Sciatic nerve (tissue), 2 donors: Measurements from ENCODE around the gene DDX31. TPM values are rescaled to one million over a fixed set of nuclear protein-coding genes. Genes with fewer than 3 reads are reported as not detected.
"Not testable (repeated sequence)": the region's sequence is repeated elsewhere in the genome, so short reads cannot be mapped to it uniquely, and the experiment has no call there.

Source experiments
- ATAC-seq: fragments of 200-7000 bp; cut with Tn5 transposase; one replicate; pipeline ENCODE4 v1.9.1; 2020; ENCODE audit warnings: mild to moderate bottlenecking, moderate library complexity
- DNase-seq: peaks from one replicate; pipeline ENCODE4 v3.0.0-alpha.2; 2020; ENCODE audit warnings: low spot score
- intact Hi-C: fragments of 100-400 bp; cut with DNase I; formaldehyde crosslinking; loops from one replicate; pipeline ENCODE4 v1.14.2; 2022
- total RNA-seq: library from RNA; stranded (reverse); fragmentation: NEBNext Ultra II Directional; extraction: Animal tissue kit (Norgen Biotek cat#: 25700); gene quantifications from one replicate; pipeline ENCODE4 v1.2.1, GENCODE V29; 2021
- donor health status: DM: no; HTN: no; CAD: no.
- donor health status: DM: no; HTN: no; CAD: no.

The DDX31 gene
- total RNA-seq, 1 donor from 2014 or later = 15.1 TPM

DNA sequence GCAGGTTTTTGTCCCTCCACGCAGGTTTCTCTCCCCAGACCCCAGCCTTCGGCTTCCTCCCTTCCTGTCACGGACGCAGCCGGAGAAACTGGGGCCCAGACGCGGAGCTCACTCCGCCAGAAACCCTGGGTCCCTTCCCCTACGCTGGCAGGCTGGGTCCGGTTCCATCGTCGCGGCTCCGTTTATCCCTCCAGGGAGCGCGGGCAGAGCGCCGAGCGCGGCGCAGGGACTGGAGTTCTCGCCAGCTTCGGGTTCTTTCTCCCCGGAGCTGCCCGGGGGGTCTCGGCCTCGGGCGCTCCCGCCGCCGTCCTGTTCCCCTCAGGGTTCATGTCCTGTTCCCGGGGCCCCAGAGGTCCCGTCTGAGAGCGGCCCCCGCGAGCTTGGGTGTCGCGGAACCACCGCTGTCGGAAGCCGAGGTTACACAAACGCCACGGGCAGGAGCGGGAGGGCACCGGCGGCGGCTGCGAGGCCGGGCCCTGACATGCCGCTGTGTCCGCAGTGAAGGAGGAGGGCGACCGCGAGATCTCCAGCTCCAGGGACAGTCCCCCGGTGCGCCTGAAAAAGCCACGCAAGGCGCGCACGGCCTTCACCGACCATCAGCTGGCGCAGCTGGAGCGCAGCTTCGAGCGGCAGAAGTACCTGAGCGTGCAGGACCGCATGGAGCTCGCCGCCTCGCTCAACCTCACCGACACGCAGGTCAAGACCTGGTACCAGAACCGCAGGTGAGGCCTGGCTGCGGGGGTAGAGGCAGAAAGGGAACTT lies 82.8 kb downstream of the DDX31 start:
- DNase-seq = no peak
- intact Hi-C loops = no loop called here
- ATAC-seq = no peak

DNA sequence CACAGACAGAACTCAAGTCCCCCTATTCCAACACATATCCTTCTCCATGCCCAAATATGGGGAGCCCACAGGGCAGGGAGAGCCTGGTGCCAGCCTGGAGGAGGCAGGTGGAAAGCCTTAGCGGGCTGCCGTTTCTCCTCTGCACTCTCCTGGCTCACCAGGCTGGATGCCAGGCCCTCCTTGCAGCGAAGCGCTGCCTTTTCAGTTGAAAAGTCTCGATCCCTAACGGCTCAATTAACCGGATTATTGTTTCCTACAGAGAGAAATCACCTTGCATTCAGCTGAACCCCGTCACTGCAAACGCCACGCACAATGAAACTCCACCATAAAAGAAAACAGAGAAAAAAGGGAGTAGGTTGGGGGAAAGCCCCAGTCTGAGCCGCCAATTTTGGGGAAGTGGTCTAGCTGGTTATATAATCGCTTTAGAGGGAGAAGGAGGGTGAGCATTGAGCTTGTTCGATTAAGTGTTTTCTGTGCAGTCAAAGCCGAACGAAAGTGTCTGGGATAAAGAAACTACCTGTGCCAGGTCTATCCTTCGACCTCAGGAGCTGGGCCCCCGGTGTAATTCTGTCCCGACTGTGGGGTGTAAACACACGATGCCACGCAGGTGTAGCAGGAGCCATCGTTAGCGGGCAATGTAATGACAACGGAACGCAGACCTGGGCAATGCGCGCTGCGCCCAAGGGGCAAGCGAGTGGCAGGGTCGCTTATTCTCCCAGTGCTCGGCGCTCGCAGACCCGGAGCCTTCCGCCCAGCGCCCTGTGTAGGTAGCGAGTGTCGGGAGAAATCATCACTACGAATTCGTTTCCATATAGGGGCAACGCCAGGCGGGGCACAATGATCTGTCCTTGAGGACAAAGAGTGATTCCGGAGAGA lies 83.6 kb downstream of the DDX31 start:
- ATAC-seq (no peak), DNase-seq (no peak)
- intact Hi-C loops = no loop called here

DNA sequence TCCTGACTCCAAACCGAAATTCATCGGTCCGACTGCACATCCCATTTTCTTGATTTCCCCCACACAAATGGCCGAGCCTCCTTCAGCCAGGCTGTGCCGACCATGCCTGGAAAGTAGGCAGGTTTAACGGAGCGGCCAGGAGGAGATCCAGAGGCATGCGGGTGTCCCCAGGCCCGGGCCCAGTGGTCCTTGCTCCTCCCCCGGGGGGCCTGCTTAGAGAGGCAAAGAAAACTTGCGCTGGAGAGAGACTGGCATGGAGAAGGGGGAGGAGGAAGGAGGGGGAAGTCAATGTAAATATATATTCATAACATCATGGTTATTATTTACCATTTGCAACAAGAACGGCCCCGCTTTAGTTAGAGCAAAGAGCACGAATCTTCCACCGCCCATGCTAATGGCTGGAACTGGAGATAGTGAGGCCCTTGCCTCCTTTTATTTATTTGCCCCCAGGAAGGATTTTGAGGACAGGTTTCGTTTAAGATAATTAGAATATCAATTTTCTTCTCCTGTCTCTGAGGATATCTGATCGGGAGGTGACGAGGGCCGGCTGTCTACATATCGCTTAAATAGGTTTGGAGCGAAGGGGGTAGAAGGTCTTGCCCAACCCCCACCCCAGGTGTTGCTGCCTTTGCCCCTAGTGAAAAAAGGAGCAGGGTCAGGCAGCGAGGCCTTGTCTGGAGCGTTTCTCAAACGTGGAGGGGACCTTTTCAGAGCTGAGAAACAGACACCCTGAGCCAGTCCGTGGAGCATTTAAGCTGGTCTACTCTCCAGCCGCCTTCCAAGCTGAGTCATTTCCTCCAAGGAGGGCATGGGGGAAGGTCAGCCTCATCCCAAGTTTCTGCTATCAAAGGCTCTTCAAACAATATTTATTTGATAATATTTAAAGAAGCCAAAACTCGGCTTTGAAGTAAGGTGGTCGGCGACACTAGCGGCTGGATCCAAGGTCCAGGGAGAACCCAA lies 84.9 kb downstream of the DDX31 start:
- no peak for ATAC-seq
- DNase-seq = no peak
- intact Hi-C loops = no loop called here

DNA sequence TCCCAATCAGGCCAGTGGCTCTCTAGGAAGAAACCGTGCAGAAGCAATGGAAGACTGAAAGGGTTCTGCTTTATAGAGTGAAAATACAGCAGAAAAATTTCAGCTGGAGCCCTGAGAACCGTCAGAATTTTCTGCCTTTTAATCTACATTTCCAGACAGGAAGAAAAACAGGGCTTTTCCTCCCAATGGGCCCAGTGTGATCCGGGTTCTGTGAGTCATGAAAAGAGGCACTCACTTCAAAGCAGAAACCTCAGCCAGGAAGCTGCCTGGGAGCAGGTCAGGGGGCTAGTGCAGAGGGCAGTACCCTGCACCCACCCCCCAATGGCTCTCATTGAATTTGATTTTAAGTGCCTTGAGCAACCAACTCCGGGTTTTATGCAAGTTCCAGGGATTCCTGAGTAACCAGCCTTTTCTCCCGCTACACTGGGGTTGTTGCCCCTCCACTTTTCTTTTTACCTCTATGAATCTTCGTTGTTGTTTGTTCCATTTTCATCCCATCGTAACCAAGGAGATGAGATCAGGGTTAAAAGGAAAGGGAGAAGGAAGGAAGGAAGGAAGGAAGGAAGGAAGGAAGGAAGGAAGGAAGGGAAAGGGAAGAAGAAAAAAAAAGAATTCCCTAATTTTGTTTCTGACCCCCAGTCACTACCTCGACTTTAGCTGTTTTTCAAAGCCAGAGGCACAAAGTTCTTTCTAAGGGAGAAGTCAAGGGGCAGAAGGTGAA lies 86.0 kb downstream of the DDX31 start:
- intact Hi-C loops = no loop called here
- DNase-seq (no peak), ATAC-seq (no peak)

DNA sequence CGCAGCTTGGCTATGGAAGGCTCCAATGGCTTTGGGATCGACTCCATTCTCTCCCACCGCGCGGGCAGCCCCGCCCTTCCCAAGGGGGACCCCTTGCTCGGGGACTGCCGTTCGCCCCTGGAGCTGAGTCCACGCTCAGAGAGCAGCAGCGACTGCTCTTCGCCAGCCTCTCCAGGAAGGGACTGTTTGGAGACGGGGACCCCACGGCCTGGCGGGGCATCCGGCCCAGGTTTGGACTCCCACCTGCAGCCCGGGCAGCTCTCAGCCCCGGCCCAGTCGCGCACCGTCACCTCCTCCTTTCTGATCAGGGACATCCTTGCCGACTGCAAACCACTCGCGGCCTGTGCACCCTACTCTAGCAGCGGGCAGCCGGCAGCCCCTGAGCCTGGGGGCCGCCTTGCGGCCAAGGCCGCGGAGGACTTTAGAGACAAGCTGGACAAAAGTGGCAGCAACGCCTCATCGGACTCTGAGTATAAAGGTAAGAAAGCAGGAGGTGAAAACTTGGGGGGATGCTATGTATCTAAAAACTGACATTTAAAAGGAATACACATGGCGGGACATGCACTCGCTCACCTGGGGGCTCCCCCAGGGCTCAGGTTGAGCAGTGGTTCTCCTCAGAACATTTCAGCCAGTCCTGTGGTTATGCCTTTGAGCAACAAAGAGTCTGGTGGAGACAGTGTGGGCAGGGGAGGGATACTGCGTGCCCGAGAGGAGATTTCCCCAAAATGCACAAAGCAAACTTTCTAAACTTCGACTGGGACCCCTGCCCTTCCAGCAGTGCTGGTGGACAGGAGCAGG lies 86.8 kb downstream of the DDX31 start:
- ATAC-seq (no peak), DNase-seq (no peak)
- intact Hi-C loops = no loop called here

DNA sequence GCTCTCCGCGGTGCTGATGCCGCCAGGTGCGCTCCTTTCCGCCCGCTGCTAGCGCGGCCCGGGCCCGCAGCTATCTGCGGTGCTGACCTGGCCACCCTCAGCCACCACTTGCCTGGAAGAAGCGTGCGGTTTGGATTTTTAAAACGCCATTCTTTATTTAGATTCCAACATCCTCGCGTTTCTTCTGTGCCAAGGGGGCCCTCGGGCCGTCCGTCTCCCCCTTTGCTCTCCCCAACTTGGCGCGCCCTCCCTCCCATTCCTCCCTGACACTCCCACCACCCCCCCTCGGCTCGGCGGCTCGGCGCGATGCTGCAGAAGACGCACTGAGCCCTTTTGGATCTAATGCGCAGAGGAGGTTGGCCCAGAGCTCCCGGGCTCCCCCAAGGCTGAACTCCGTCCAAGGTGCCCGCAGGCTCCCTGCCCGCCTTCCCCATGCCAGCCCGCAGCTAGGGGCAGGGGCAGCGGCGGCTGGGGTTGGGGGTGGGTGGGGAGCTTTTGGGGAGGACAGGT lies 87.5 kb downstream of the DDX31 start, which contains the start of gene BARHL1:
Gene BARHL1, plus strand, starts transcription at position 331 of the 510 bp plus-strand sequence. CDS start 192 bp downstream, outside the sequence.
- ATAC-seq = no peak
- intact Hi-C loops = no loop called here
- DNase-seq = no peak

DNA sequence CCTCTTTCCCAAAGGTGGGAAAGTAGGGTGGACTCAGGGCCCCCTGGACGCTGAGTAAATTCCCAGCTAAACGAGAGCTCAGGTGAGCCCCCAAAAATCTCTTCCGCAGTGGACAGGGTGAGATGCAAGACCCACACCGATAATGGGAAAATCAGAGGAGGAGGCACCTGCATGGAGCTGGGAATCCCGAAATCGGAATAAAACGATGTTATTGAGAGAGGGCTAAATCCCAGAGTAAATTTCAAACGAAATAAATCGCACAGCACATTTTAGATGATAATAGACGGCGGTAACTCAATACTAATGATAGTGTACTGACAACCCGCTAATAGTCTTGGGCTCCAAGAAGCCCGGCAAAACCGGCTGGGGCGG lies 90.4 kb downstream of the DDX31 start:
- intact Hi-C loops = no loop called here
- ATAC-seq (no peak), DNase-seq (no peak)

DNA sequence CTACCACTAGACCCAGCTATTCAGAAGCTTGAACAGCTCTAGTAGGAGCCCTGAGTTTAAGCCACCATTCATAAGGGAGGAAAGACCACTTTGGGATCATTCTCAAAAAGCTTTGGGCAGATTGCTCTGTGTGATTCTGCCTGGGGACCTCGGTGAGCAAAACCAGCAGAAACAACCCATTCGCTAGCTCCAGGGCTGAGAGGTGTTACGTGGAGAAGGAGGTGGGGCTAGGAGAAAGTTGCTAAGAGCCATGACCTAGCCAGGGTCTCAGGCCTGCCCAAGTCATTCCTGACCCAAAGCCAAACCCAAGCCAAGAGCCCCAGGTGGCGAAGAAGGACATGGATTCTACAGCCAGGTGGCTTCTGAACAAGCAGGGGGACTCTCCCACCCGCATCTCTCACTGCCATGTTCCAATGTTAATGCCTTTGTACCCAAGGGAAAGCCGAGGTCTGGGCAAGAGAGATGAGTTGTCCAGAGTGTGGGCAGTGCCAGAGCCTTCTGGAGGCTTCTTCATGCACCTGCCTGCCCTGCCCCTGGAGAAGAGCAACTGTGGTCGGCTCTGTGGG lies 91.3 kb downstream of the DDX31 start:
- intact Hi-C loops = no loop called here
- DNase-seq (no peak), ATAC-seq (no peak)

DNA sequence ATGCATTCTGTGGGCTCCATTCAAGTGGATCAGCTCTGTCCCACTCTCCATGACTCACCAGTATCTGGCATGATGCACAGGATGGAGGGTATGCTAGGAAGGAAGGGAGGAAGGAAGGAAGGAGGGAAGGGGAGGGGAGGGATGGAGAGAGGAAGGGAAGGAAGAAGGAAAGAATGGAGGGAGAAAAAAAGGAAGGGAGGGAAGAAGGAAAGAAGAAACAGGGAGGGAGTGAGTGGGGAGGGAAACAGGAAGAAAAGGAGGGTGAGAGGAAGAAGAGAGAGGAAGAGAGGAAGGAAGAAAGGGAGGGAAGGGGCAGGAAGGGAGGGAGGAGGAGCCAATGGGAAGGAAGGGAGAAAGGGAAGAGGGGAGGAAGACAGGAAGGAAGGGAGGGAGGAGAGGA lies 92.7 kb downstream of the DDX31 start:
- ATAC-seq = no peak

DNA sequence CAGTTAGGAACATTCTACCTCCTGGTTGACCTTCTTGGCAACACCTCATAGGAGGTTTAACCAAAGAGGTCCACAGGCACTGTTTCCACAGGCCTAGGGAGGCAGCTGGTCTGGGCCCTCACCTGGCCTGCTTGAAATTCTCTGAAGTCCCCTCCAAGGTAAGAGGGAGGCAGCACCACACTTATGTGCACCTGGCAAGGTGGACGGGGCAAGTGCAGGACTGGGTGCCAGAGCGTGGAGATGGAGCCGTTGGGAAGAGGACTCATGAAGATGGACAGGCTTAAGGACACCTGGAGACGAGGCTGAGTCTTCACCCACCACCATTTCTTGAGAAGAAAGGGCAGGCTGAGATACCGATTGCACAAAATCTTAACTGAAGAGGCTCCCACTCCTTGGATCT lies 94.0 kb downstream of the DDX31 start:
- DNase-seq (no peak), ATAC-seq (no peak)
- intact Hi-C loops = no loop called here

More for the DNA sequence above, 92.7 kb downstream of the DDX31 start:
- intact Hi-C loops = no loop called here
- DNase-seq = no peak

DNA sequence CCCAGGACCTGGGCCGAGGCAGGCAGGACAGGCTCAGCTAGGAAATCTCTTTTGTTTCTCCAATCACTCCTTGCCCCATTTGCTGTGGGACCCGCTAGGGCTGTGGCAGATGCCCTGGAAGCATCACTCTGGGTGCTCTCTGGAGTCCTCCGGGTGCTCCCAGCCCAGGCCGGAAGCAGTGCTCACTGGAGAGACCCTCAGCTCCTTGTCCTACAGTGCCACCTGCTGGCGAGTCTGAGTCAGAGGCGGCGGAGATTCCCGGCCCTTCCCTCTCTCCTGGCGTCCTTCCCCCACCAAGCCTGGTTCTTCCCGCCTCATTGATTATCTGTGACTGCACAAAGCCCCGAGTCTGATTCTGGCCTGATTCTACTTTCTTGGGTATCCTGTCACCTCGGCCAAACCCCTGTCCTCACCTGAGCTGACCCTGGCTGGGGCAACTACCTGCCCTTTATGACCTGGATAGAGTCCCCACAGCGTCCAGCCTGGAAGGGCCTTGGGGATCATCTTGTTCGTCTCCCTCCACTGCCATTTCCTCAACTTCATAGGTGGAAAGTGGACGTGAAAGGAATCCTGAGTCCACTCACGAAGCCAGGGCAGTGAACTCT lies 94.7 kb downstream of the DDX31 start:
- peak; percentile 79 for DNase-seq
- ATAC-seq = peak; percentile 70
- intact Hi-C loops = no loop called here

DNA sequence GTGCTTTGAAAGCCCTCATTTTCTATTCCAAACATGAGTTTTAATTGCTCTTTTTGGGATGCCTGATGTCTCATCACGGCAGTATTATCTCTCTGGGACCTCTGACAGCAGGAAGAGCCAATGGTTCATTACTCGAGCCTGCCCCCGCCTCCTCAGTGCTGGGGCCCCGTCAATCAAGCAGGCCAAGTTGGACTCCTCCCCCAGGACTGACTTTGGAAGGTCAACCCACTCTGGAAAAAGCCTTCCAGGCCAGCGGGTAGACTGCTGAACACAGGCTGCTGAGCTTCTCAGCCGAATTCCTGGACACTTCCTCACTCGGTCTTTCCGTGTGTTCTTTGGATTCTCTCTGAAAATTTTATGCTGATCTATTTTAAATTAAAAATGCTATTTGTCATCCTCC lies 96.9 kb downstream of the DDX31 start:
- ATAC-seq (no peak), DNase-seq (no peak)
- intact Hi-C loops = no loop called here

DNA sequence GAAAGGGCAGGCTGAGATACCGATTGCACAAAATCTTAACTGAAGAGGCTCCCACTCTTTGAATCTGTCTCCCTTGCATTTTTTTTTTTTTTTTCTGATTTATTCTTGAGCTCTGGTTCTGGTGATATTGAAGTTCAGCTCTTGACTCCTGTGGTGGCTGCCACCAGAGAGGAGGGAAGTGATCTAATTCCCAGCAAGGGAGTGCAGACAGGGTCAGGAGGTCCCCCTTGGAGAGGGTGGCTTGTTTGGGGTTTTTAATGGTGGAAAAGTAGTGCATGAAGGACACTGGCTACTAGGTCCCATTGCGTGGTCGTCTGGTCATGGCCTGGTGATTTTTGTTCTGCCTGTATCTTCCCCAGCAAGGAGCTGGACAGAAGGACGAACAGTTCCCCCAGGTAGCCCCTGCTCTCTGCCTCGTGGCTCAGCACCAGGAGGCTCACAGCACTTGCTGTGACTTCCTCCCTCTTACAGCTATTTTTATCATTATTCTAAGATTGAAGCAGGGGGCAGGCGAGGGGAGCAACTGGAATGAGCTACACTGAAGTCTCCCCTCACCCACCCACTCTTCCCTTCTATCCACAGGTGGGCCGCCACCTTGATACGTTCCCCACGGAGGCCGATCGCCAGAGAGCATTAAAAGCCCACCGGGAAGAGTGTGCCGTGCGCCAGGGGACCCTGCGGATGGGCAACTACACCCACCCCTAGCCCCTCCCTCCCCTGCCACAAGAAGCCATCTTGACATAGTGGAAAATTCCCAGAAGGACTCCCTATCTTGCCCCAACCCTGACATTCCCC lies 97.8 kb downstream of the DDX31 start:
- DNase-seq = no peak
- ATAC-seq = no peak
- intact Hi-C loops = no loop called here

DNA sequence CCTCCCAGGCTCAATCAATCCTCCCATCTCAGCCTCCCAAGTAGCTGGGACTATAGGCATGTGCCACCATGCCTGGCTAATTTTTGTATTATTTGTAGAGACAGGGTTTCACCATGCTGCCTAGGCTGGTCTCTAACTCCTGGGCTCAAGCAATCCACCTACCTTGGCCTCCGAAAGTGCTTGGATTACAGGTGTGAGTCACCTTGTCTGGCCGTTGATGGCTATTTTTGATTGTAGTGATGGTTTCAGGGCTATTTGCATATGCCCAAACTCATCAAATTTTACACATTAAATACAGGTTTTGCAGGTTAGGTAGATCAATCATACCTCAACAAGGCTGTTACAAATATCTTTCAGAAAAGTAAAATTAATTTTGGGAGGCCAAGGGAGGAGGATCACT lies 101.0 kb downstream of the DDX31 start:
- ATAC-seq, intact Hi-C loops, DNase-seq: not testable (repeated sequence)

DNA sequence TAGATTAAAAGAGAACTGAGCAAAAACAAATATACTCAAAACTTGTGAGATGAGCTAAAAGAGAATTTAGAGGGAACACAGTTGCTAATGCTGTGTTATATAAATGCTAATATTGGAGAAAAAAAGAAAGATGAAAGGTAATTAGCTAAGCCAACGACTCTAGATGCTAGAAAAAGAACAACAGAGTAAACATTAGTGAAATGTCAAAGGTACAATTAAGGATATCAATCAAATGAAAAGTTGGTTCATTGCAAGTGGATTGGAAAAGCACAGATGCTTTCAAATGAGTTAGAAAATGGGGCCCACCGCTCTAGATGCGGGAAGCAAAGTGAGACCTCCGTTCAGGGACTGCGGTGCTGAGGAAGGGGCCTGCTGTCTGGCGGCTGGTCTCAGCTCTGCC lies 105.3 kb downstream of the DDX31 start:
- ATAC-seq (no peak), DNase-seq (no peak)
- intact Hi-C loops = no loop called here

DNA sequence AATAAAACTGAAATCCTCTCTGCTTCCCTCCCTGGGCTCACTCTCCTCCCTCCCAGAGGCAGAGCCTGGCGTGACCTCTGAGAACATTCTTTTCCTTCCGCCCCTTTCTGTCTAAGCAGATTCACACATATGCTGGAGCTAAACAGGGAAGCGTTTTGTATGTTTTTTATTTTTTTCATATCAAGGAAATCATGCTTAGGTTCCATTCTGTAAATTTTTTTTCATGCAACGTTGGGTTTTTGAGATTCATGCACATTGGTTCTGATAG lies 107.5 kb downstream of the DDX31 start:
- ATAC-seq = no peak
- no peak for DNase-seq
- intact Hi-C loops = no loop called here
